ENCODE measurements around the gene ENDOV.

DNA sequence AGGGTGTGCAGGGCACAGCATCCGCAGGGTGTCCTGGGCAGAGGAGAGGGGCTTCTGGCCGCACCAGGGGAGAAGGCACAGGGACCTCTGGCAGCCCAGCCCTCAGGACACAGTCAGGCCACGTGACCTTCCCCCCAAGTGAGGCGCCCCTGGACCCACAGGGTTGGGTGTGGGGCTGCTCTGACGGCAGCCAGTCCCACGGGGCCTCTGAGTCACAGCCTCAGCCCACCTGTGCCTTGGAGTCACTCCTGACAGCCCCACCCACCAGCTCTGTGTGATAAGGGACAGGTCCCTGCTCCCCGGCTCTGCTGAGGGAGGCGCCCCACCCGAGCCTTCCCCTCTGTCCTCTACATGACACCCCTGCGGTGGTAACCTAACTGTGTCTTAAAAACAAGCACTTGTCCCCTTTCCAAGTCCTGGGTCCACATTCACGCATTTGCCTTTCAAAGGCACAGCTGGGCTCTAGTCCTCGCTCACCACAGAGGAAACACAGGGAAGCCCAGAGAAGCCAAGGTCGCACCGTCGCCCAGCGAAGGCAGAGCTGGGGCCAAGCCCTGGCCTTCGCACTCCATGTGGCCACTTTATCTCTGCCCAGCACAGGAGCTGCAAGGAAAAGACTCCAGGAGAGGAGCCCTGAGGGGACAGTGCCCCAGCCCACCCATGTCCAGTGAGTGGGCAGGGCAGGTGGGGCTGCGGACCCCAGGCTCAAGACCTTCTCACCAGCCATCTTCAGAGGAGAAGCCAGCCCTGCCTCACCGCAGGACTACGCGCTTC lies 66.5 kb downstream of the ENDOV start:
- TF ChIP-seq, protein P1, sequence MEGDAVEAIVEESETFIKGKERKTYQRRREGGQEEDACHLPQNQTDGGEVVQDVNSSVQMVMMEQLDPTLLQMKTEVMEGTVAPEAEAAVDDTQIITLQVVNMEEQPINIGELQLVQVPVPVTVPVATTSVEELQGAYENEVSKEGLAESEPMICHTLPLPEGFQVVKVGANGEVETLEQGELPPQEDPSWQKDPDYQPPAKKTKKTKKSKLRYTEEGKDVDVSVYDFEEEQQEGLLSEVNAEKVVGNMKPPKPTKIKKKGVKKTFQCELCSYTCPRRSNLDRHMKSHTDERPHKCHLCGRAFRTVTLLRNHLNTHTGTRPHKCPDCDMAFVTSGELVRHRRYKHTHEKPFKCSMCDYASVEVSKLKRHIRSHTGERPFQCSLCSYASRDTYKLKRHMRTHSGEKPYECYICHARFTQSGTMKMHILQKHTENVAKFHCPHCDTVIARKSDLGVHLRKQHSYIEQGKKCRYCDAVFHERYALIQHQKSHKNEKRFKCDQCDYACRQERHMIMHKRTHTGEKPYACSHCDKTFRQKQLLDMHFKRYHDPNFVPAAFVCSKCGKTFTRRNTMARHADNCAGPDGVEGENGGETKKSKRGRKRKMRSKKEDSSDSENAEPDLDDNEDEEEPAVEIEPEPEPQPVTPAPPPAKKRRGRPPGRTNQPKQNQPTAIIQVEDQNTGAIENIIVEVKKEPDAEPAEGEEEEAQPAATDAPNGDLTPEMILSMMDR (conservative IDR thresholded peaks at IDR 0.05; ENCODE audit: low read length): no peak
- TF ChIP-seq EZH2phosphoT487 (IDR thresholded peaks at IDR 0.05; ENCODE audit: borderline replicate concordance): no peak

All from Loucy (cell line).